ENCODE data around the gene PLEKHA8.

DNA sequence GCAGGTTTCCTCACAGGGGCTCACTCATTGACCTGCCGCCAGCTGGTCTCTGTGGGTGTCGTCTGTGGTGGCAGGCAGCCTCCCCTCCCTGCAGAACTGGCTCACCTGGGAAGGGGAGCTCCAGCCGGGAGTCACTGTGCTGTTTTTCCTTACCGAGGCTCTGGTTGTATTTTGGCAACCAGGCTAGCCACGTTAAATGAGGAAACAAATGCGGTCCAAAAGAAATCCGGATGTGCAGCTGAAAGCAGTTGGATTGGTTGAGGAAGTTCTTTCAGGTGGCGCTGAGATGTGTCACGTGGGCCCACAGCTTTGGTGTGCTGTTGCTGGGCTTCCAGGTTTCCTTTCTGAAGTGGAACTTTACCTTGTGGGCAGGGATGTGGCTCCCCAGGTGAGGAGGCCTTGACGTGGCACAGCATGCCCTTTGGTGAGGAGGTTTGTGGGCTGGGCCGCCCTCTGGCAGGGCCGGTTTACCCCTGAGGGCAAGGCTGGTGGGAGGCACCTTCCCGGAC, 120.8 kb downstream of the PLEKHA8 start:
- TF ChIP-seq GATA3 (IDR thresholded peaks at IDR 0.05; ENCODE audit: low read depth, low read length) (no peak), GATA2 (IDR thresholded peaks at IDR 0.05; ENCODE audit: low read depth, low read length) (no peak)
